ENCODE data around the gene SOX12. TPM values are rescaled to one million over a fixed set of nuclear protein-coding genes. Genes with fewer than 3 reads are reported as not detected.
A peak's percentile ranks its signal among the peaks of the same experiment; 100 is the strongest.

SOX12 gene
- 1.9 TPM for polyA plus RNA-seq

DNA sequence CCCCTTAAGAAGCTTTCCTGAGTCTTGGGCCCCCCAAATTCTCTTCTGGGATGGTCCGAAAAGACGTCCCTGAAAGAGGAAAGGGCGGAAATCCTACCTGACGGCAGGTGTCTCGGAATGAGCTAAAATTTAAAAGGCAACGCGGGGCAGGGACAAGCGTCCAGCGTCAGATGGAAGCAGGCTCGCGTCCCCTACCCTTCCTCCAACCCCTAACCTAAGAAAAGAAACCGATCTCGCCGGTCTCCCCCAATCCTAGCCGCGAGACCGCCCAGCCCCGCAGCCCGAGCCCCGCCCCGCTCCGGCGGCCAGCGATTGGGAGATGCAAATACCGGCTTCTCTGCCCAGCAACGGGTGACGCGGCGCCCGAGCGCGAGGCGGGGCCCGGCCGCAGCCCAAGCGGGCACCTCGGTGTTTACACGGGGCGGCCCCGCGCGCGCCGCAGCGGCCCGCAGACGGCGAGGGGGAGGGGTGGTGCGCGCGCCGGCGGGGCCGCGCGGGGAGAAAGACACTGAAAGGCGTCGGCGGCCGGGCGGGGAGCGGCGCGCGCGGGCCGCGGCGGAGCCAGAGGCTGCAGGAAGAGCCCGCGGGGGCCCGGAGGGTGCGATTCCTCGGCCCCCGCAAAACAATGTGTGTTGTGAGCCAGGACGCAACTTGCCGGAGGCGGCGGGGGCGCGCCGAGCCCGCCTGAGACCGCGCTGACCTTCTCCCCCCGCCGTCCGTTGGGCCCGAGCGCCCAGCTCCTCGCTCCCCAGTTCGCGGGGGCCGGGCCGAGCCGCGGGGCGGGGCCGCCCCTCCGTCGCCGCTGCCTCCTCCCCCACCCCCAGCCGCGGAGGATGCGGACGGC lies at the start of gene SOX12:
Gene SOX12, plus strand, starts transcription at position 508 of the 844 bp plus-strand sequence. CDS start 373 bp downstream, outside the sequence.
- H3K36me3 Mint-ChIP-seq = peaks cover 7% of the 10 kb centered on the region

DNA sequence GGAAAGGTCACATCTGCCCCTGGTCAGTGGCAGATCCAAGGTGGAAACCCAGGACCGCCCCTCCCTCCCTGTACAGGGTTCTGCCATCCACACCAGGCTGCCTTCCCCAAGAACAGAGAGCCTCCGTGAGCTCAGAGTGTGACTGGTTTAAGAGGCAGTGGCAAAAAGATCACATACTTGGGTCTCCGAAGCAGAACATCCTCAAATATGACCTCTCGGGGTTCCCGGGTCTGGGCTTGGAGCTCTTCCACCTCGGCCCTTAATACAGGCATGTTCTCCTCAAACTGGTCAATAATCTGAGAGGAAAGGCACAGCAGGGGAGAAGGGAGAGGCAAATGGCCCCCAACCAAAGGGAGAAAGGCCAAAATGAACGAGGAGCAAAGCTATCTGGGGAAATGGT lies 49.6 kb upstream of the SOX12 start:
- Mint-ChIP-seq H3K4me3 (no peak overlapping the region), H3K27me3 (no peaks in the 10 kb centered on the region), H3K27ac (no peak overlapping the region), H3K36me3 (peaks cover 5% of the 10 kb centered on the region), H3K9me3 (no peaks in the 10 kb centered on the region), H3K4me1 (peaks cover 0 to 6% (median 0%) of the 10 kb centered on the region in 3 donors)

More for the DNA sequence above, at the start of gene SOX12:
- Mint-ChIP-seq H3K4me1 (peaks cover 3 to 24% (median 22%) of the 10 kb centered on the region in 3 donors), H3K27me3 (no peaks in the 10 kb centered on the region), H3K4me3 (peak within 1 kb of the TSS; percentile 90 to 98 (median 95)), H3K9me3 (no peaks in the 10 kb centered on the region), H3K27ac (peak within 1 kb of the TSS; percentile 92 to 99 (median 96))

DNA sequence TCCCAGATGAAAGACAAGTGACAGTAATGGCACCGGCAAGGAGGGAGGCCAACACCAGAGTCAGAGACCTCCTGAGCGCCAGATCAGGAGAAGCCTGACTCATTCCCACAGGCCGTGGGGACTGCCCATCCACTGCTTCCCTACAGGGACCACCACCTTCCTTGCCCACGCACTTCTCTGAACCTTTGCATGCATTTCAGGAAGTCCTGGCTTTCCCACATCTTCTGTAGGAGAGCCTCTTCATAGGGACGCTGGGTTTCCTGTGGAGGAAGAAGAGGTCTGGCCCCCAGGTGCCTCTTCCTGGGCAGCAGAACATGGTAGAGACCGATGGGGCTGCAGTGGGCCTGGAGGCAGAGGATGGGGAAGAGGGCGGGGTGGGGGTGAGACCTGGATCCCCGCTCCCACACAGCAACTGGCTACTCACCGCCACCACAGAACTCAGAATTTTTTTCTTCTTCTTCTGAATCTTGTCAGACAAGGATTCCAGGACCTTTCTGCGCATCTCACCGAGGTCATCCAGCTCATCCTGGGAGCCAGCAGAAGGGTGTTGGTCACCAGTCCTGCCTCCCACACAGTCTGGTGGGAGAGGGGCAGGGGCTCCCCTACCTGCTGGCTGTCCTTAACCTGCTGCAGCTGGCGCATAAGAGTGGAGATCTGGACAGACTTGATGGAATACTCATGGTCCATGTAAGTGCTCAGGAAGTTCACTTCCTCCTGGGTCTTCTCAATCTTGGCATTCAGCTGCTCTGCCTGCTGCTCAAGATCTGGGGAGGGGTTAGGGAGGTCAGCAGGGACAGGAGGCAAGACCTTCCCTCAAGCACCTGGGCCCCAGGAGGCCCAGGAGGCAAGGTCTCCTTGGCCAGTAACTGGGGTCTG lies 48.5 kb upstream of the SOX12 start:
- Mint-ChIP-seq H3K27ac (no peak overlapping the region), H3K9me3 (no peaks in the 10 kb centered on the region), H3K4me1 (peaks cover 0 to 8% (median 0%) of the 10 kb centered on the region in 3 donors), H3K27me3 (no peaks in the 10 kb centered on the region), H3K36me3 (peaks cover 7% of the 10 kb centered on the region), H3K4me3 (no peak overlapping the region)

DNA sequence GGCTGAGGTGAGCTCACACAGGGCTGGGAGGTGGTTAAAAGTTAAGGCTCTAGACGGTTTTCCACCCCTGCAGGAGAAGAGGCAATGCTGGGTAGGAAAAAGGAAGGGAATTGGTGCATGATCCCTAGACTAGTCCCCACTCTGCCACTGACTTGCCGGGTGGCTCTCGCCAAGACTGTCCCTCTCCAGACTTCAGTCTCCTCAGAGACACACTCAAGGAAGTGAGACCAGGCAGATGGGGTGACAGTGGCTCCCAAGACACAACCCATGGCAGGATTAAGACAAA lies 47.9 kb upstream of the SOX12 start:
- no peaks in the 10 kb centered on the region for H3K9me3 Mint-ChIP-seq
- H3K36me3 Mint-ChIP-seq = peaks cover 7% of the 10 kb centered on the region
- H3K4me1 Mint-ChIP-seq = peaks cover 0 to 8% (median 0%) of the 10 kb centered on the region in 3 donors
- H3K4me3 Mint-ChIP-seq = no peak overlapping the region
- no peaks in the 10 kb centered on the region for H3K27me3 Mint-ChIP-seq
- H3K27ac Mint-ChIP-seq = no peak overlapping the region

DNA sequence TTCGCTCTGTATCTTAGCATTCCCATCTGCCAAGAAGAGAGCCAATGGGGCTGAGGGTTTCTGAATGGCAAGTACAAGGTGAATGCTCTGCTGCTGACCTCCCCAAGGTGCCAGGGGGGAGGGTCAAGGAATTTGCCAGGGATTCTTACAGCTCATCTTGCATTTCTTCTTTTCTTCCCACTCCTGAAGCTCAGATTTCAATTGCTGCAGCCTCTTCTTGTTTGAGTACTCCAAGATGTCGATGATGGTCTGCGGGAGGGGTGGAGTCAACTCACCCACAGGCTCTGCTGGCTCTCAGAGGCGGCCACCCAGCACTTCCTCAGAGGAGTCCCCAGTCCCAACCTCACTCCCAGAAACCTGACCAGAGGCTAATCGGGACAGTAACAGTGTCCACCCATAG lies 47.2 kb upstream of the SOX12 start:
- H3K27me3 Mint-ChIP-seq = no peaks in the 10 kb centered on the region
- peaks cover 0 to 8% (median 0%) of the 10 kb centered on the region in 3 donors for H3K4me1 Mint-ChIP-seq
- H3K27ac Mint-ChIP-seq = no peak overlapping the region
- no peak overlapping the region for H3K4me3 Mint-ChIP-seq
- H3K36me3 Mint-ChIP-seq = peaks cover 7% of the 10 kb centered on the region
- H3K9me3 Mint-ChIP-seq = no peaks in the 10 kb centered on the region

DNA sequence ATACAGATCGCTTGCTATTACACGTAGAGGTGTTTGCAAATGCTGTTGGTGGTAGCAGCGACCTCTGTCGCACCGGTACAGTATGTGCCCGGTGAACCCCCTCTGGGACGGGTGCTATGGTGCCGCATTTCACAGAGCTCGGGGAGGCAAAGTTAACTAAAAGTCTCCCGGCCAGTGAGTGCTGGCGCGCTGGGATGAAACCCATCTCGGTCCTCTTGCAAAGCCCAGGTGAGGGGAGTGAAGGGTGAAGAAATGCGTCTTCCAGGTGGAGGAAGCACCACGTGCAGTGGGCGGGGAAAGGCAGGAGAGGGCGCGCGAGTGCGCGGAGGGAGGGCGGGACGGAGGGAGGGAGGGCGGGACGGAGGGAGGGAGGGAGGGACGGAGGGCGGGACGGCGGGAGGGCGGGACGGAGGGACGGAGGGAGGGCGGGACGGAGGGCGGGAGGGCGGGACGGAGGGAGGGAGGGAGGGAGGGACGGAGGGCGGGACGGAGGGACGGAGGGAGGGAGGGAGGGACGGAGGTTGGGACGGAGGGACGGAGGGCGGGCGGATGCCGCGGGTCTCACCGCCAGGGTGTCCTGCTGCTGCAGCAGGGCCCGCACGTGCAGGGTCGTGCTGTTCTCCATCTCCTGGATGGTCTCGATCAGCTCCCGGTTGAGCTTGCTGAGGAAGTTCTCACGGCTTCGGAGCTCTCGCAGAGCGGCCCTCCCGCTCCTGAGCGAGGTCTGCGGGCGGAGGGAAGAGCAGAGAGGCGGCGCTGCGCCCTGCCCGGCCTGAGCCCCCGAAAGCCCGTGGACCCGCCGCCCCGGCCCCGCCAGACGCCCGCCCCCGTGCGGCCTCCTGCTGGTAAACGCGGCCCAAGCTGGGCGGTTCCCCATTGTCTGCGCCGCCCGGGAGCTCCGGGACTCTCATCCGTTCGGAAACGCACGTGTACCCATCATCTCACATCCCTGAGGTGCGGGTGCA lies 46.5 kb upstream of the SOX12 start:
- Mint-ChIP-seq H3K27me3 (no peaks in the 10 kb centered on the region), H3K27ac (no peak overlapping the region), H3K36me3 (peaks cover 7% of the 10 kb centered on the region), H3K9me3 (no peaks in the 10 kb centered on the region), H3K4me3 (no peak overlapping the region), H3K4me1 (peaks cover 0 to 8% (median 0%) of the 10 kb centered on the region in 3 donors)

DNA sequence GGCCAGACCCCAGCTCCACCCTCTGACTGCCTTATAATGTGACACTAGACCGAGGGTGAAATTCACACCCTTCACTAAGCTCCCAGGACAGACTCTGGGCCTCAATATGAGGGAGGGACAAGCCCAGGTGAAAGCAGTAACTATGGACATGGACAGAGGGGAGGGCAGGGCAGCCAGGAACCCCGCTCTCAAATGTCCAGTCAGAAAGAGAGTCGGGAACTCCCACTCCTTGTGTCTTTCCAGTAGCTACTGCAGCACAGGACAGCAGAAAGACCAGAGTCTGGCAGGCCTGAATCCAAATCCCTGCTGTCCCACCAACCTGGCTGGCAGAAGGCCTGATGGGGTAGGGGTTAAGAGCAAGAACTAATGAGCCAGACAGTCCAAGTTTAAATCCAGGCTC lies 41.2 kb upstream of the SOX12 start:
- Mint-ChIP-seq H3K9me3 (no peaks in the 10 kb centered on the region), H3K36me3 (peaks cover 4% of the 10 kb centered on the region), H3K27ac (no peak overlapping the region), H3K4me3 (no peak overlapping the region), H3K4me1 (peaks cover 0 to 4% (median 0%) of the 10 kb centered on the region in 3 donors), H3K27me3 (no peaks in the 10 kb centered on the region)

DNA sequence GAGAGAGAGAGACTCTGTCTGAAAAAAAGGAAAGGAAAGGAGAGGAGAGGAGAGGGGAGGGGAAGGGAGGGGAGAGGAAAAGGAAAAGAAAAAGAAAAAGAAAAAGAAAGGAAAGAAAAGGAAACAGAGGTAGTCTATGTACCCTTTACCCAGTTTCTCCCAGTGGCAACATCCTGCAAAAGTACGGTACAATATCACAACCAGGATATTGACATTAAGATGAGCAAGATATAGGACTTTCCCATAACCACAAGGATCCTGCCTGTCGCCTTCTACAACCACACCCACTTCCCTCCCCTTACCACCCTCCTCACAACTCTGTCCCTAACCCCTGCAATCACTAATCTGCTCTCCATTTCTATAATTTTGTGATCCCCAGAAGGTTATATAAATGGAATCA lies 38.8 kb upstream of the SOX12 start:
- Mint-ChIP-seq H3K27me3 (no peaks in the 10 kb centered on the region), H3K4me1 (peaks cover 0 to 5% (median 3%) of the 10 kb centered on the region in 3 donors), H3K36me3 (peaks cover 2% of the 10 kb centered on the region), H3K9me3 (no peaks in the 10 kb centered on the region), H3K27ac (no peak overlapping the region), H3K4me3 (no peak overlapping the region)

DNA sequence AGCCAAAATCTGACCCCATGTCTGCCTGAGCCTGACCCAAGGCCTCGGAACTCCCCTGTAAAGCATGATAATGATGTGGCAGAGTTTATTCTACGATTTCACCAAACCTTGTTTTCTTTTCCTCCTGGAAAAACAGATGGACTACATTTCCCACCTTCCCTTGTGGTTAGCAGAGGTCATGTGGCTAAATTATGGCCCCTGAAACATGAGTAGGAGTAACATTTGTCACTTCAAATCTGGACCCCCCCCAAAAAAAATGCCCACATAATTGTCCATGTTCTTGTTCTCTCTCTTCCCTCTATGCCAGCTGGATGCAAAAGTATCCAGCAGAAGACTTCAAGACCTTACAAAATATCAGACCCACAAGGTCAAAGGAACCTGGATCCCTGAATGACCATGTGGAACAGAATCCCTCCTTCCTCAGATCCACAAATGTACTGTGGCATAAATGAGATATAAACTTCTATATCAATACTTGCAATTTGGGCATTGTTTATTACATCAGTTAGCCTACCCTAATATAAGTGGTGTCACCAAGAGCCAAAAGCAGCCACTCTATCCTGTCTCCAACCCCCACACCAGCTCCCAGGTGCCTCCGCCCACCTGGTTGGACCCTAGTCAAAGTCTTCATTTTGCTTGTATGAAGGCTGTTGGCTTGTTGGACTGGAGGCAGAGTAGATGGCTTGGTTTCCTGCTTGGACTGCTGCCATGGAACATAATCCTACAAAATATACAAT lies 36.2 kb upstream of the SOX12 start:
- Mint-ChIP-seq H3K36me3 (peaks cover 2% of the 10 kb centered on the region), H3K27me3 (no peaks in the 10 kb centered on the region), H3K27ac (no peak overlapping the region), H3K9me3 (no peaks in the 10 kb centered on the region), H3K4me1 (peaks cover 0 to 7% (median 3%) of the 10 kb centered on the region in 3 donors), H3K4me3 (peak overlapping the region in 2 of 4 donors; percentile 7 to 46)

DNA sequence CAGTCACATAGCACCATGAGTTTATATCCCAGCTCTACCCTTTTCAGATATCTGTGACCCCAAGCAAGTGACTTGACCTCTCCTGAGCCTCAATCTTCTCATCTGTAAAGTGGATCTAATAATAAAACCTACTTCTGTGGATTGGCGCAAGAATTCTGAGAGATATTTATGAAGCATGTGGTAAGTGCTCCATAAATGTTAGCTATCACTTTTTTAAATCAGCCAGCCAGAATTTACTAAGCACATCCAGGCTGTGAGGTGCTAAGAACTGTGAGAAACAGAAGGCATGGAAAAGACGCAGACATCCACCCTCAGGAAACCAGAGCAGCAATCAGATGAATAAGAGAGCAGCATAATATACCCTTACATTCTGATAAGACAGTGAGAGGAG lies 35.7 kb upstream of the SOX12 start:
- H3K36me3 Mint-ChIP-seq = peaks cover 2% of the 10 kb centered on the region
- no peak overlapping the region for H3K27ac Mint-ChIP-seq
- H3K4me3 Mint-ChIP-seq = no peak overlapping the region
- no peaks in the 10 kb centered on the region for H3K27me3 Mint-ChIP-seq
- peaks cover 0 to 7% (median 3%) of the 10 kb centered on the region in 3 donors for H3K4me1 Mint-ChIP-seq
- H3K9me3 Mint-ChIP-seq = no peaks in the 10 kb centered on the region

DNA sequence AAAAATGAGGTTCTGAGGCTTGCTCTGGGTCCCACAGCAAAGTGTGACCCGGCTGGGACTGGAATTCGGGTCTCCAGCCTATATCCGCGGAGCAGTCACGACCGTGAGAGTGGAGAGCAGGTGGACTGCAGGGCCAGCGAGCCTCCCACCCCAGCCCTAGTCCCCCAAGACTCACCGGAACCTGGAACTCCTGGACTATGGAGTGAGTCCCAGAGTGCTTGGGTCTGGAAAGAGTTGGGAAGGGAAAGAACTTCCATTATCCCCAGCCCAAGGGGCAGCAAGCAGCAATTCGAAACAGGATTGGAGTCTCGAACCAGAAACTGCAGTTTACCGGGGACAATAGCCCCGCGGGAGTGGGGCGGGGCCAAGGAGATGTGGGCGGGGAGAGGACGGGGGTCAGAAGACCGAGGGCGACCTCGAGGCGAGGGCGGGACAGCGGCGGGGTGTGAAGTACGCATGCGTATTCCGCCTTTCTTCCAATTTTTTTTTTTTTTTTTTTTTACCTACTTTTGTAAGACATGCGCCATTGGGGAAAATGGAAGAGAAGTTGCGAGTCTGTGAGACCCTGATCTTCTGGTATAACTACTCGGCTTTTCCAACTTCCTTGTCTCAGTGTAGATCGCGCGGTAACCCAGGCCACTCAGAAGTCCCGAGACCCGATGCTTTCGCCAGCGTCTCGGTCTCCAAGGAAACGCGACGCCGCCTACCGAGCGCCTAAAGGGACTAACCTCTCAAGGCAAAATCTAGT lies 35.1 kb upstream of the SOX12 start, which contains the start of gene C20orf96:
Gene C20orf96, minus strand, starts transcription at position 667 of the 748 bp plus-strand sequence. Its CDS starts 140 bp downstream, at position 527.
- no peaks in the 10 kb centered on the region for H3K9me3 Mint-ChIP-seq
- no peak within 1 kb of the TSS for H3K4me3 Mint-ChIP-seq
- peaks cover 0 to 7% (median 3%) of the 10 kb centered on the region in 3 donors for H3K4me1 Mint-ChIP-seq

DNA sequence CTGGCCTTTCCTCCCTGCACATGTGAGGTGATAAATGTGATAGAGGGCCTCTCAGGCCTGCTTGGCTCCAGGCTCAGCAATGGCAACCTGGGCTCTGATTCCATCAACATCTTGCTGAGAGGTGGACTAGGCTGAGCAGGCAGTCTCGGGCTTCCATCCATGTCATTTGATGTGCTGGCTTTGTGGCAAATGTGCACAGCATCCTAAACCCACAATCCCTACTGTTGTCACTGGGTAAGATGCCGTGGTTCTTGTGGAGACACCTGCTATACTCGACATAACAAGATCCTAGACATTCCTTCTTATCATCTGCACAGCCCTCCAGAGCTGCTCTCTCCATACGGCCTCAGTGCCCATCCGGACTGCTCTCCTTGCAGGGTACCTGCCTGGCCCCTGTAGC lies 30.8 kb upstream of the SOX12 start:
- peak overlapping the region in 2 of 4 donors; percentile 61 to 70 for H3K4me3 Mint-ChIP-seq
- no peaks in the 10 kb centered on the region for H3K9me3 Mint-ChIP-seq
- no peaks in the 10 kb centered on the region for H3K27me3 Mint-ChIP-seq
- peaks cover 19 to 24% (median 24%) of the 10 kb centered on the region in 3 donors for H3K4me1 Mint-ChIP-seq
- H3K36me3 Mint-ChIP-seq = peaks cover 1% of the 10 kb centered on the region
- peak overlapping the region in 1 of 3 donors; percentile 25 for H3K27ac Mint-ChIP-seq

More for the DNA sequence above, 35.1 kb upstream of the SOX12 start, which contains the start of gene C20orf96:
- Mint-ChIP-seq H3K27ac (no peak within 1 kb of the TSS), H3K27me3 (no peaks in the 10 kb centered on the region), H3K36me3 (peaks cover 2% of the 10 kb centered on the region)

DNA sequence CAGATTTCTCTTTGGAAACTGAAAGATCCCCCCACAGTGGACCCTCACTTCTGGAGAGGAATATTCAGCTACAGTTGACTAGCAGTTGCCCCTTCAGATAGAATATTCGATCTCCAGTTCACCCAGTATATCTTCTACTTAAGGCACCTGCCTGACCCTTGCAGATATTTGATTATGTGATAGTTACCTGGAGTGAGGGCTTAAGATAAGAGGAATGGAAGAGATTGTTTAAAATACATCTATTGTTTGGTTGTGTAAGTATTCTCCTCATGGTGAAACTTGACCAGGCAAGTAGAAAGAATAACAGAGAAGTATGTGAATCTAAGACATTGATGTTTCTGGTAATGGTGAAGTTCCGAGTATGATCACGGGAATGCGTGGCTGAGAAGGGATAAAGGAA lies 29.5 kb upstream of the SOX12 start:
- Mint-ChIP-seq H3K4me3 (peak overlapping the region; percentile 67 to 99 (median 80)), H3K27me3 (no peaks in the 10 kb centered on the region), H3K4me1 (peaks cover 21 to 30% (median 29%) of the 10 kb centered on the region in 3 donors), H3K27ac (peak overlapping the region; percentile 53 to 99 (median 79)), H3K9me3 (no peaks in the 10 kb centered on the region), H3K36me3 (peaks cover 1% of the 10 kb centered on the region)

Data from IgD-negative memory B cell (primary cell).